Thyroid gland (tissue), 4 donors: ENCODE measurements around the gene RB1. TPM values are rescaled to one million over a fixed set of nuclear protein-coding genes. Genes with fewer than 3 reads are reported as not detected.

Source experiments
- DNase-seq, 2 donors: peaks; one replicate each; pipeline ENCODE4 v3.0.0-alpha.2; 2019
- H3K27ac ChIP-seq, 3 donors: fragments of 200-600 bp; sonication (generic); 1 replicate in 2 of 3; 2 replicates in 1 of 3; pipeline ENCODE4 v1.5.1; 2016 to 2019; ENCODE audit warnings: mild to moderate bottlenecking in 1 of 3, moderate library complexity in 1 of 3
- H3K27me3 ChIP-seq: fragments of 200-600 bp; sonication (generic); one replicate; pipeline ENCODE4 v1.5.1; 2019
- H3K36me3 ChIP-seq, 2 donors: fragments of 200-600 bp; sonication (generic); one replicate each; pipeline ENCODE4 v1.5.1; 2016 to 2019
- H3K4me1 ChIP-seq, 2 donors: fragments of 200-600 bp; sonication (generic); one replicate each; pipeline ENCODE4 v1.5.1; 2017 to 2019
- H3K4me3 ChIP-seq, 3 donors: fragments of 200-600 bp; sonication (generic); replicated peaks in 1 of 3; 1 replicate in 2 of 3; 2 replicates in 1 of 3; pipeline ENCODE4 v1.5.1; 2016; ENCODE audit warnings: mild to moderate bottlenecking in 1 of 3
- H3K9me3 ChIP-seq: fragments of 200-600 bp; sonication (generic); one replicate; pipeline ENCODE4 v1.5.1; 2017
- POLR2A ChIP-seq, 2 donors: fragments of 450-650 bp; IDR thresholded peaks; one replicate each; pipeline ENCODE4 v1.6.1; 2017; ENCODE audit warnings: antibody characterized with exemption in 2 of 2, mild to moderate bottlenecking in 2 of 2, moderate library complexity in 1 of 2
- WGBS, 2 donors: methylation state at CpG; one replicate each; pipeline ENCODE4 v1.1.5; 2017; 5-methylcytosine and 5-hydroxymethylcytosine counted together
- intact Hi-C: fragments of 100-400 bp; cut with DNase I; formaldehyde crosslinking; loops from one replicate; pipeline ENCODE4 v1.15.1; 2023
- total RNA-seq, 4 donors: library from RNA; depleted of rRNA; stranded (reverse); fragments of >200 nt; gene quantifications; one replicate each; pipeline ENCODE4 v1.2.3, GENCODE V29; 2016
- TF ChIP-seq, protein P1 (sequence below), 6 experiments: fragments of 200-600 bp in 3 of 6; fragments of 450-650 bp in 3 of 6; sonication (generic) in 3 of 6; IDR thresholded peaks; one replicate each; pipeline ENCODE4 v1.5.1; 2016 to 2019; ENCODE audit warnings: antibody characterized with exemption in 6 of 6, mild to moderate bottlenecking in 2 of 6, inconsistent platforms in 1 of 6, moderate library complexity in 1 of 6

The RB1 gene
- total RNA-seq, 4 donors from 2014 or later, result 38.5 to 62.1 (median 41.8) TPM

DNA sequence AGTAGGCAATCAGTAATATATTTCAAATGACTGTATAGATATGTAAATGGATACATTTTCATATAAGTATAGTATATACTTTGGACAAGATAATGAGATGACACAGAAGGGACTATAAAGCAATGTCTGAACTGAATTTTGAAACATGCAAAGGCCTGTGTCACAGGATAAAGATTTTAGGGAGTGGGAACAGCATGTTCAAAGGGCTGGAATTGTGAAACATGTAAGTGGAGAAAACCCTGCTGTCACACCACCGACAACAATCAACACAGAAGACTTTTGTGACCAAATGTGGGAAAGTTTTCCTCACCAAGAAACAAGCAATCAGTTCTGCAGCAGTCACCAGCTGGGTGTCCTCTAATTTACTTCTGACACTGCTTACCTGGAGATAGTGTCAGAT is 66.4 kb downstream of the RB1 start:
- Histone ChIP-seq H3K27ac (no peak overlapping the region), H3K9me3 (no peaks in the 10 kb centered on the region), H3K27me3 (no peaks in the 10 kb centered on the region), H3K4me3 (no peak overlapping the region), H3K36me3 (peaks cover 0 to 3% of the 10 kb centered on the region in 2 donors), H3K4me1 (no peaks in the 10 kb centered on the region)
- intact Hi-C loops, result no loop called here
- TF ChIP-seq, protein P1, sequence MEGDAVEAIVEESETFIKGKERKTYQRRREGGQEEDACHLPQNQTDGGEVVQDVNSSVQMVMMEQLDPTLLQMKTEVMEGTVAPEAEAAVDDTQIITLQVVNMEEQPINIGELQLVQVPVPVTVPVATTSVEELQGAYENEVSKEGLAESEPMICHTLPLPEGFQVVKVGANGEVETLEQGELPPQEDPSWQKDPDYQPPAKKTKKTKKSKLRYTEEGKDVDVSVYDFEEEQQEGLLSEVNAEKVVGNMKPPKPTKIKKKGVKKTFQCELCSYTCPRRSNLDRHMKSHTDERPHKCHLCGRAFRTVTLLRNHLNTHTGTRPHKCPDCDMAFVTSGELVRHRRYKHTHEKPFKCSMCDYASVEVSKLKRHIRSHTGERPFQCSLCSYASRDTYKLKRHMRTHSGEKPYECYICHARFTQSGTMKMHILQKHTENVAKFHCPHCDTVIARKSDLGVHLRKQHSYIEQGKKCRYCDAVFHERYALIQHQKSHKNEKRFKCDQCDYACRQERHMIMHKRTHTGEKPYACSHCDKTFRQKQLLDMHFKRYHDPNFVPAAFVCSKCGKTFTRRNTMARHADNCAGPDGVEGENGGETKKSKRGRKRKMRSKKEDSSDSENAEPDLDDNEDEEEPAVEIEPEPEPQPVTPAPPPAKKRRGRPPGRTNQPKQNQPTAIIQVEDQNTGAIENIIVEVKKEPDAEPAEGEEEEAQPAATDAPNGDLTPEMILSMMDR (IDR thresholded peaks at IDR 0.05), result no peak
- TF ChIP-seq POLR2A (IDR thresholded peaks at IDR 0.05), result no peak
- WGBS, 2 donors, result 83 to 92% methylated on average over 1 of the region's 1 CpG
- no peak for DNase-seq

DNA sequence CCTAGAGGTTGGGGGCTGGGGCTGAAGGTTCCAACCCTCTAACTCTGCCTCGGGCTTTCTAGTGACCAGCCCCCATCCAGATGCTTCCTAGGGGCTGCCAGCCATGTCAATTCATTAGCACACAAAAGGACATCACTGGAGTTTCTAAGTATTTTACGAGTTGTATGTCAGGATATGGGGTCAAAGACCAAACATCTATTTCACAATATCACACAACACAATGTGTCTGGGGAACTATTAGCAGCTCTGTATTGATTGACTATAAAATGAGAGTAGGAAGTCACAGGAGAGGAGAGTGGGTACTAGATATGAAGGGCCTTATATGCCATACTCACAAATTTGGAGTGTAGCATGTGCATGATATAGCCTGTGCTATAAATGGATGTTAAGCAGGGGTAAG is 67.3 kb downstream of the RB1 start:
- DNase-seq, result no peak
- Histone ChIP-seq H3K27me3 (no peaks in the 10 kb centered on the region), H3K4me1 (no peaks in the 10 kb centered on the region), H3K36me3 (peaks cover 0 to 5% of the 10 kb centered on the region in 2 donors), H3K9me3 (no peaks in the 10 kb centered on the region), H3K27ac (no peak overlapping the region), H3K4me3 (no peak overlapping the region)
- WGBS, 2 donors, result 76 to 84% methylated on average over 2 of the region's 2 CpGs
- TF ChIP-seq POLR2A (IDR thresholded peaks at IDR 0.05), result no peak
- TF ChIP-seq, protein P1 (IDR thresholded peaks at IDR 0.05), result no peak
- intact Hi-C loops, result no loop called here

DNA sequence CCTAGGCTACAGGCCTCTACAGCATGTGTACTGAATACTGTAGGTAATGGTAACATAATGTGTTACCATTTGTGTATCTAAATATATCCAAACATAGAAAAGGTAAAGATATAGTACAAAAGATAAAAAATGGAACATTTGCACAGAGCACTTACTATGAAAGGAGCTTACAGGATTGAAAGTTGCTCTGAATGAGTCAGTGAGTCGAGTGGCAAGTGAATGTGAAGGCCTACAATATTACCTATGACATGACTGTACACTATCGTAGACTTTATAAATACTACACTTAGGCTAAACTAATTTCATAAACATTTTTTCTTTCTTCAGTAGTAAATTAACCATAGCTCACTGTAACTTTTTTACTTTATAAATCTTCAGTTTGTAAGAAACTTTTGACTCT is 74.3 kb downstream of the RB1 start:
- 90 to 92% methylated on average over 2 of the region's 2 CpGs for WGBS, 2 donors
- Histone ChIP-seq H3K27me3 (no peaks in the 10 kb centered on the region), H3K4me3 (no peak overlapping the region), H3K4me1 (no peaks in the 10 kb centered on the region), H3K9me3 (no peaks in the 10 kb centered on the region), H3K27ac (no peak overlapping the region), H3K36me3 (peaks cover 0 to 5% of the 10 kb centered on the region in 2 donors)
- no peak for DNase-seq
- TF ChIP-seq POLR2A (IDR thresholded peaks at IDR 0.05), result no peak
- TF ChIP-seq, protein P1 (IDR thresholded peaks at IDR 0.05), result no peak
- intact Hi-C loops, result no loop called here

DNA sequence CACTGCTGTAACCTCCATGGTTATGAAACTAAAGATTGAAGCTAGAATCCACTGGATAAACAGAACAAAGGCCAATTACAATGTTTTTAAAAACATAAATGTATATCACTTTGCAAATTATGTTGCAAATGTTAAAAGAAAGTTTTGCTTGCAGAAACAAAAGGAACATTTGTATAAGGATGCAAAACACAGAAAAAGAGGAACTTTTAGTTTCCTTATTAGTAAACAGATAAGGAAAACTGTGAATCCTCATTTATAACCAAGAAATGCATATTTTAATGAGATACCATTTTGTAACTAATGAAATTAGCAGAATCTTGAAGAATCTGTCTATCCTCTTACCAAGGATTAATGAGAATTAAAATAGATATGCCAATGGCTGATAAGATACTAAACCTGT is 77.0 kb downstream of the RB1 start:
- Histone ChIP-seq H3K27me3 (no peaks in the 10 kb centered on the region), H3K36me3 (no peaks in the 10 kb centered on the region), H3K9me3 (no peaks in the 10 kb centered on the region), H3K27ac (no peak overlapping the region), H3K4me3 (no peak overlapping the region), H3K4me1 (no peaks in the 10 kb centered on the region)
- DNase-seq, result no peak
- TF ChIP-seq POLR2A (IDR thresholded peaks at IDR 0.05), result no peak
- TF ChIP-seq, protein P1 (IDR thresholded peaks at IDR 0.05), result no peak
- intact Hi-C loops, result no loop called here

DNA sequence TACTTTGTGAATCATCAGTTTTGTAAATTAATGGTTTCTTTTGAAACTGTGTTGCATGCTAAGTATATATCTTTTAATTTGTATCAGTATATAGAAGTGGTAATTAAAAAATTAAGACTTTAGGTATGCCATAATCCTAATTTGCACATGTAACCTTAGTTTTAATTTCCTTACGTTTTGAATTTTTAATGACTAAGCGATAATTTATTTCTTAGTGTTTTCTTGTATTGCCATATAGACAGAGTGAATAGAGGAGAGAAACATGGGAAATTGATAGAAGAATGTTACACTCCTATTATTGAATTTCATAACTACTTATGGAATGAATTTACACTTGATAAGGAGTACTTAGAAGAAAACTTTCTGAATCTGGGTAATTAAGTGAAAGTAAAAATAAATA is 79.8 kb downstream of the RB1 start:
- H3K27me3 ChIP-seq, result no peaks in the 10 kb centered on the region
- H3K4me1 ChIP-seq, result no peaks in the 10 kb centered on the region
- no peaks in the 10 kb centered on the region for H3K9me3 ChIP-seq
- H3K4me3 ChIP-seq, result no peak overlapping the region
- intact Hi-C loops, result no loop called here
- DNase-seq, result no peak
- H3K36me3 ChIP-seq, result no peaks in the 10 kb centered on the region
- 95 to 98% methylated on average over 2 of the region's 2 CpGs for WGBS, 2 donors
- TF ChIP-seq, protein P1 (IDR thresholded peaks at IDR 0.05), result no peak
- TF ChIP-seq POLR2A (IDR thresholded peaks at IDR 0.05), result no peak
- H3K27ac ChIP-seq, result no peak overlapping the region
